ENCODE data around the gene GSG1L.

The GSG1L gene

GRCh38 chr16:28064706-28065249, 1.3 kb upstream of the GSG1L start:
- H3K27me3 ChIP-seq (ENCODE audit: low read depth) = peaks cover 45% of the 10 kb centered on the region
- in situ Hi-C loops (cut with MboI; ENCODE audit: low sequenced_read_pairs) = loop anchor here (25.0 kb wide), 1 partner anchor 452 kb away; no protein-coding TSS in a partner anchor

DNA sequence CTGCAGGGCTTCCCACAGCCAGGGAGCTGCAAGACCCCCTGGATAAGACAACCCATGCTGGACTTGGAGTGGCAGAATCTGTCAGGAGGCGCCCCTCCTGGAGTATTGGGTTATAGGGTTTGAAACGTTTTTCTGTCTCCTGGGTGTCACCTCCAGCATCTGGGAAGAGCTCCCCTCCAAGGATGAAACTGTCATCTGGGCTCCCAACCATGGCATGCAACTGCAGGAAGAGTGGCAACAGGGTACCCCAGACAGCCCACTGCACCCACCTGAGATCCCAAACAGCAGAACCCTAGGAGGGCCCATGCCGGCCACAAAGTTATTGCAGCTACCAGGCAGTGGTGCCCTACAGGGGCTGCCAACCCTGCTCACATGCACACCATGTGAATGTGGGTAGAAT, 636 bp upstream of the GSG1L start:
- H3K27me3 ChIP-seq (ENCODE audit: low read depth) = peaks cover 49% of the 10 kb centered on the region
- no peaks in the 10 kb centered on the region for H3K9me3 ChIP-seq
- no peaks in the 10 kb centered on the region for H3K36me3 ChIP-seq (replicated peaks)
- in situ Hi-C loops (cut with MboI; ENCODE audit: low sequenced_read_pairs) = loop anchor here (25.0 kb wide), 1 partner anchor 452 kb away; no protein-coding TSS in a partner anchor
- no peaks in the 10 kb centered on the region for H3K4me1 ChIP-seq
- no peak overlapping the region for H3K4me3 ChIP-seq
- DNase-seq (ENCODE audit: low spot score in 2 of 2) = no peak

More at GRCh38 chr16:28064706-28065249, 1.3 kb upstream of the GSG1L start:
- H3K9me3 ChIP-seq = no peaks in the 10 kb centered on the region
- DNase-seq (ENCODE audit: low spot score in 2 of 2) = no peak
- H3K4me3 ChIP-seq = no peak overlapping the region
- no peaks in the 10 kb centered on the region for H3K36me3 ChIP-seq (replicated peaks)
- no peaks in the 10 kb centered on the region for H3K4me1 ChIP-seq

DNA sequence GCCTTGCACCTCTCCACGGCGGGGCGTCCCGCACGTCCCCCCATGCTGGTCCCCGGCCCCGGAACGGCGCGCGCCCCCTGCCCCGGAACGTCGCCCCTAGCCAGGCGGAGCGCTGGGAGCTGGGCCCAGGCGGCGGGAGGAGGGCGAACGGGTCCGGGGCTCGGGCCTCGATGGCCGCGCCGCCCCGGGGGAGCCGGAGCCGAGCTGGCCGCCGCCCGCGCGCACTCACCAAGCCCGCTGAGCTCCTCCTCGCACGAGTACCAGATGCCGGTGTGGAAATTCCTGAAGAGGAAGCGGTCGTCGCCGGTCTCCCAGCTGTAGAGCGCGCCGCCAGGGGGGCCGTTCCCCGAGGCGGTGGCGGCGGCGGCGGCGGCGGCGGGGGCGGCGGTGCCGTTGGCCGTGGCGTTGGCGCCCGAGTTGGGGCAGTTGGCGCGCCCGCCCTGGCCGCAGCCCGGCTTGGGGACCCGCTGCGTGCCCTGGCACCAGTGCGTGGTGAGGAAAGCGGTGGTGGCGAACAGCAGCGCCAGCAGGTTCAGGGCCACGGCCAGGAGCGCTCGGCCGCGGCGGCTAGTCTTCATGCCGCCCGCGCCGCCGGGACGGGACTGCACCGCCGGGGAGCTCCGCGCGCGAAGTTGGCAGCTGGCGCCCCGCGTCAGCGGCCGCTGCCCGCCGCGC, 530 bp downstream of the GSG1L start:
- peaks cover 56% of the 10 kb centered on the region for H3K27me3 ChIP-seq (ENCODE audit: low read depth)
- H3K36me3 ChIP-seq (replicated peaks) = no peaks in the 10 kb centered on the region

DNA sequence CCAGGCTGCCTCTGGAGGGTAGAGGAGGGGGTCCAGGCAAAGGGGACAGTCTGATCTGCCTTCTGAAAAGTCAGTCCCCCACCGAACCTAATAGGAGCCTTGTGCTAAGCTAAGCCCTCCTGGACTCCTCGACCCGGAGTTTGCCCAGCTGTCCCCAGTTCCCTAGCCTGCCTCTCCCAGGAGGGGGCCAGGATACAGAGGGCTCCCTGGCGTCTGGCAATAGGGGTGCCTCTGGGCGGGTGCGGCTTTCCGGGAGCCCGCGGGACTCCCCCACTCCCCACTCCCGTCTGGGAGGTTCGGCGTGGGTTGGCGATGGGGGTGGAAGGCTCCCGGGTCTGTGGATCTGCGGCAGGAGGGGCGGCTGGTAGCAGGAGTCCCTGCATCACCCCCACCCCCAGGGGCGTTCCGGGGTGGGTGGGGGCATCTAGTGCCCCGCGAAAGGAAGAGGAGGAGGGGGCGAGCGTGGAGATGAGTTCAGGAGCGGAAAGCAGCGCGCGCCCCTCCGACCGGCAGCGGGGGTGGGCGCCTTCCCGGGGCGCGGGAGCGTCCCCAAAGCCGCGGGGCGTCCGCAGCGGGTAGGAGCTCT, 1.2 kb downstream of the GSG1L start:
- Histone ChIP-seq H3K27me3 (ENCODE audit: low read depth) (peaks cover 58% of the 10 kb centered on the region), H3K4me3 (no peak overlapping the region), H3K4me1 (no peaks in the 10 kb centered on the region), H3K36me3 (replicated peaks) (no peaks in the 10 kb centered on the region), H3K9me3 (no peaks in the 10 kb centered on the region)
- in situ Hi-C loops (cut with MboI; ENCODE audit: low sequenced_read_pairs) = loop anchor here (25.0 kb wide), 1 partner anchor 450 kb away; no protein-coding TSS in a partner anchor
- no peak for DNase-seq (ENCODE audit: low spot score in 2 of 2)

More for the DNA sequence above, 530 bp downstream of the GSG1L start:
- in situ Hi-C loops (cut with MboI; ENCODE audit: low sequenced_read_pairs) = loop anchor here (25.0 kb wide), 1 partner anchor 451 kb away; no protein-coding TSS in a partner anchor
- Histone ChIP-seq H3K4me3 (no peak overlapping the region), H3K4me1 (no peaks in the 10 kb centered on the region), H3K9me3 (no peaks in the 10 kb centered on the region)
- DNase-seq (ENCODE audit: low spot score in 2 of 2) = no peak

DNA sequence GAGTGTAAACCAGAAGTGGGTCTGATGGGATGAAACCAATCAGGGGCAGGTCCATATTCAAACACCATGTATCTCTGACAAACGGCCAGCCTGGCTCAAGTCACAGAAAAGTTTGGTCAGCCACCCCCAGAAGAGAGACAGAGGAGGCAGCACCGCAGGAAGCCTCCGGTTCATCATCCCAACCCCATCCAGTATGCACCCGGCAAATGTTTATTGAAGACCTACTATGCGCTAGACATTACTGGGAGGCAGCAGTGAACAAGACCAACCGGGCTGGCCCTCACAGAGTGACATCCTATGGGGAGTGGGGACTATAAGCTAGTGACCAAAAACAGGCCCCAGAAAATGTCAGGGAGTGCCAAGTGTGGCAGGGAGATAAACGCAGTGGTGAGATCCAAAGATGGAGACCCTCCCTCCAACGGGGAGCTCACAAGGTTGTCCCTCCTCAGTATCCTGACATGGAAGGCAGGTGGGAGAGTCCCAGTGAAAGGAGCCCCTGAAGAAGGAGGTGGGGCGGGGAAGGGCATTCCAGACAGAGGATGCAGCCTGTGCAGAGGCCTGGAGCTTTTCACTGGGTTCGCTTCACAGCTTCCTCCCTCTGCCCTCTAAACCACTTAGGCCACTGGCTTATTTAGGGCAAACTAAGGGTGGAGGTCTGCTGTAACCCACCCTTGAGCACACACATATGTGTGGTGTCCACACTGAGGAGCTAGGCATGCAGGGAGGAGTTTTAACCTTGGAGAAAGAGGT, 2.0 kb downstream of the GSG1L start:
- Histone ChIP-seq H3K36me3 (replicated peaks) (no peaks in the 10 kb centered on the region), H3K4me3 (no peak overlapping the region), H3K27me3 (ENCODE audit: low read depth) (peaks cover 58% of the 10 kb centered on the region), H3K9me3 (no peaks in the 10 kb centered on the region), H3K4me1 (no peaks in the 10 kb centered on the region)
- in situ Hi-C loops (cut with MboI; ENCODE audit: low sequenced_read_pairs) = loop anchor here (25.0 kb wide), 1 partner anchor 449 kb away; no protein-coding TSS in a partner anchor
- DNase-seq (ENCODE audit: low spot score in 2 of 2) = no peak

DNA sequence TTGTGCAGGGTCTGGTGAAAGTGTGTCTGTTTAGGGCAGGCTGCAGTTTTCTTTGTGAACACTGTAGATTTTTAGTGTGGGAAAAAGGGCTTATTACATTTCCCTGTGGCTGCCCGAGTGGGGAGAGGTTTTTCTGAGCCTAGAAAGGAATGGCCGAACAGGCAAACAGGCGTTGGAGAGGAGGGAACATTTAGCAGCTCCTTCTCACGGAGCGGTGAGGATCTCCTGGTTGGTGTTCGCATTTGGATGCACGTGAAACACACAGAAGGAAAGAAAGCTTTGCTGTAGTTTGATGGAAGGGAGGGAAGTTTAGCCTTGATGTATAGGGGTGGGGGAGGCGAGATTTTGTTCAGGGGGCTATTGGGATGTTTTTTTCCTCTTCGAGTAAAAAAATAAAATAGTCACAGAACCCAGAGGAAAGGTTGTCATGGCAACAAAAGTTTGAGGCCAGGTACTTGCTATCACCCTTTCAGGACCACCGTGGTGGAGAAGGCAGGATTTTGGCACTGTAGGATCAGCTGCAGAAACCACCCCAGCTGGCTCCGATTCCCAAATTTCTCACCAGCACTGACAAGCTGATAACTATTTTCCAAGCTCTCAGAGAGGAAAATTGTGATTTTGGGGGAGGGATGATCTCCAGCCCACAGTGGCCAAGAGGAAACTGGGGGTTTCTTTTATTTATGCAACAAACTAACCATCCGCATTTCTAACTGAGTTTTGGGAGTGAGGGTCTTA, 3.5 kb downstream of the GSG1L start:
- DNase-seq (ENCODE audit: low spot score in 2 of 2) = no peak
- Histone ChIP-seq H3K9me3 (no peaks in the 10 kb centered on the region), H3K4me1 (no peaks in the 10 kb centered on the region), H3K27me3 (ENCODE audit: low read depth) (peaks cover 55% of the 10 kb centered on the region), H3K36me3 (replicated peaks) (no peaks in the 10 kb centered on the region), H3K4me3 (no peak overlapping the region)
- in situ Hi-C loops (cut with MboI; ENCODE audit: low sequenced_read_pairs) = loop anchor here (25.0 kb wide), 1 partner anchor 448 kb away; no protein-coding TSS in a partner anchor

DNA sequence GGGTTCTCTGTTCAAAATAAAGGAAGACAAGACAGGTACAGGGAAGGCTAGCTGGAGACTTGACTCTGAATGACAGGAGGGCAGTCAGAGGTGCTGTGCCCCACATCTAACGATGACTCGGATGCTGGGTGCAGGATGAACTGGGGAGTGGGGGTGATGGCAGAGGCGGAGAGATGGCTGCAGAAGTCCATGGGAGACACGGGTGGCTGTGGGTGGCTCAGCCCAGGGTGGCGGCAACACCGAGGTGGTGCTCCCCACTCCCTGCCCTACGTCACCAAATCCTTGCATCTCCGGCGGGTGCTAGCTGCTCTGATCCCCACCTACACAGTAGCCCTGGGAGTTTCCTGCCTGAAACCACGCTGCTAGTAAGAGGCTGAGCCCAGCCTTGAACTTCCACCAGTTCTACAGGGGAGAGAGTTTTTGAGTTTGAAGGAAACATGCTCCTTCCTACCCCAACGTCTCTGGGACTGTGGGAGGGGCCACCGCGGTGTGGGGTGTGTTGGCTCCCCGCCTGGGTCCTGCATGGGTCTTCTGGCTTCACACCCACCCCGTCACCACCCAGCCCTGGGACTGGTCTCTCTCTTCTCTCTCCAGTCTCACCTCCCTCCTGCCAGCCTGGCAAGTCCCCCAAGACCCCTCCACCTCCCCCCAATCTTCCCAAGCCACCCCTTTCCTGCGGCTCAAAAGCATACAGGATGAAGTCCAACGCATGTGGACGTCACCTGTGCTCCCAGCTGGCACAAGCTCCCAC, 4.5 kb downstream of the GSG1L start:
- Histone ChIP-seq H3K36me3 (replicated peaks) (no peaks in the 10 kb centered on the region), H3K4me3 (no peak overlapping the region), H3K9me3 (no peaks in the 10 kb centered on the region), H3K4me1 (no peaks in the 10 kb centered on the region), H3K27me3 (ENCODE audit: low read depth) (peaks cover 45% of the 10 kb centered on the region)
- no peak for DNase-seq (ENCODE audit: low spot score in 2 of 2)
- in situ Hi-C loops (cut with MboI; ENCODE audit: low sequenced_read_pairs) = loop anchor here (25.0 kb wide), 1 partner anchor 447 kb away; no protein-coding TSS in a partner anchor

GRCh38 chr16:28057949-28058348, 5.6 kb downstream of the GSG1L start:
- in situ Hi-C loops (cut with MboI; ENCODE audit: low sequenced_read_pairs) = loop anchor here (25.0 kb wide), 1 partner anchor 446 kb away; no protein-coding TSS in a partner anchor
- no peaks in the 10 kb centered on the region for H3K9me3 ChIP-seq
- H3K4me1 ChIP-seq = no peaks in the 10 kb centered on the region
- no peaks in the 10 kb centered on the region for H3K36me3 ChIP-seq (replicated peaks)
- H3K27me3 ChIP-seq (ENCODE audit: low read depth) = peaks cover 43% of the 10 kb centered on the region
- DNase-seq (ENCODE audit: low spot score in 2 of 2) = no peak
- H3K4me3 ChIP-seq = no peak overlapping the region

GRCh38 chr16:28053461-28053860, 10.1 kb downstream of the GSG1L start:
- no peak for DNase-seq (ENCODE audit: low spot score in 2 of 2)
- Histone ChIP-seq H3K4me1 (no peaks in the 10 kb centered on the region), H3K9me3 (no peaks in the 10 kb centered on the region), H3K27me3 (ENCODE audit: low read depth) (0 out of 2 replicates have a peak, but pooled peaks cover 5% of the 10 kb centered on the region), H3K4me3 (no peak overlapping the region), H3K36me3 (replicated peaks) (no peaks in the 10 kb centered on the region)
- in situ Hi-C loops (cut with MboI; ENCODE audit: low sequenced_read_pairs) = loop anchor here (25.0 kb wide), 1 partner anchor 441 kb away; no protein-coding TSS in a partner anchor

- no peaks in the 10 kb centered on the region for H3K36me3 ChIP-seq (replicated peaks)
- in situ Hi-C loops (cut with MboI; ENCODE audit: low sequenced_read_pairs) = loop anchor here (25.0 kb wide), 1 partner anchor 440 kb away; no protein-coding TSS in a partner anchor
- no peaks in the 10 kb centered on the region for H3K9me3 ChIP-seq
- no peak for DNase-seq (ENCODE audit: low spot score in 2 of 2)
- 0 out of 2 replicates have a peak, but pooled peaks cover 2% of the 10 kb centered on the region for H3K27me3 ChIP-seq (ENCODE audit: low read depth)
- H3K4me1 ChIP-seq = no peaks in the 10 kb centered on the region
- no peak overlapping the region for H3K4me3 ChIP-seq
Measured at GRCh38 chr16:28052274-28053128, 11.0 kb downstream of the GSG1L start.

- 0 out of 2 replicates have a peak, but pooled peaks cover 2% of the 10 kb centered on the region for H3K27me3 ChIP-seq (ENCODE audit: low read depth)
- H3K4me3 ChIP-seq = no peak overlapping the region
- no peak for DNase-seq (ENCODE audit: low spot score in 2 of 2)
- no peaks in the 10 kb centered on the region for H3K4me1 ChIP-seq
- no peaks in the 10 kb centered on the region for H3K36me3 ChIP-seq (replicated peaks)
- in situ Hi-C loops (cut with MboI; ENCODE audit: low sequenced_read_pairs) = loop anchor here (25.0 kb wide), 1 partner anchor 439 kb away; no protein-coding TSS in a partner anchor
- no peaks in the 10 kb centered on the region for H3K9me3 ChIP-seq
Measured at GRCh38 chr16:28051486-28051885, 12.0 kb downstream of the GSG1L start.

- no peak for DNase-seq (ENCODE audit: low spot score in 2 of 2)
- in situ Hi-C loops (cut with MboI; ENCODE audit: low sequenced_read_pairs) = no loop called here
- no peaks in the 10 kb centered on the region for H3K27me3 ChIP-seq (ENCODE audit: low read depth)
- H3K36me3 ChIP-seq (replicated peaks) = no peaks in the 10 kb centered on the region
- H3K4me3 ChIP-seq = no peak overlapping the region
- H3K4me1 ChIP-seq = no peaks in the 10 kb centered on the region
- H3K9me3 ChIP-seq = no peaks in the 10 kb centered on the region
Measured at GRCh38 chr16:28042811-28043210, 20.7 kb downstream of the GSG1L start.

All from HAP-1 (cell line).